ENCODE results near the gene THRB. TPM values are rescaled to one million over a fixed set of nuclear protein-coding genes. Genes with fewer than 3 reads are reported as not detected.

THRB gene
- total RNA-seq, 1 donor from 2014 or later = 3.1 TPM

DNA sequence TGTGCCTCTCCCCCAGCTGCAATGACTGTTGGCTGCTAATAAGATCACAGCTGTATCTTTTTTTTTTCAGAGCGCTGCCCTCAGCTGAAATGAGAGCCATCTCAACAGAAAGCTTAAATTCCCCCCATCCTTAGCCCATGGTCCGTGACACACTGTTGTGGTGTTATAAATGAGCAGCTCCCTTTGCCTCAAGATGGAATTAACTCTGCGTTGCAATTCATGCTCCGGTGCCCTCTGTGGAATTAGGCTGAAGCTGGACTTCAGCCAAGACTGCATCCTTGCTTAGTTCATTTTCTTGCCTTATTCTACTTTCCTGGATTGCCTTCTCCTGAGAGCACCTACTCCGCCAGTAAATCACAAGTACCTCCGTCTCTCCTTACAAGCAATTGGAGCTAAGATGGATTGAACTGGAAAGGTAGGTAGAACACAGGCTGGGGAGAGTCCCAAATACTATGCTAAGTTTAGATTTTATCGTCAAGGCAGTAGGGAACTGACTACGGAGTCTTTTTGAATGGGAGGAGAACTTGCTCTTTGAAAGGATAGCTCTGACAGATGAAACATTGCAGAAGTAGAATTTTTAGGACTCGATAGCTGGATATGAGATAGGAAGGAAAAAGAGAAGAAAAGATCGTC lies 39.0 kb upstream of the THRB start:
- H3K36me3 ChIP-seq (ENCODE audit: control insufficient read depth, insufficient read depth, low read length) = no peaks in the 10 kb centered on the region
- no peaks in the 10 kb centered on the region for H3K27me3 ChIP-seq (ENCODE audit: control insufficient read depth, insufficient read depth, low read length)
- peak; percentile 54 for DNase-seq (ENCODE audit: low read depth)
- TF ChIP-seq, protein P1, sequence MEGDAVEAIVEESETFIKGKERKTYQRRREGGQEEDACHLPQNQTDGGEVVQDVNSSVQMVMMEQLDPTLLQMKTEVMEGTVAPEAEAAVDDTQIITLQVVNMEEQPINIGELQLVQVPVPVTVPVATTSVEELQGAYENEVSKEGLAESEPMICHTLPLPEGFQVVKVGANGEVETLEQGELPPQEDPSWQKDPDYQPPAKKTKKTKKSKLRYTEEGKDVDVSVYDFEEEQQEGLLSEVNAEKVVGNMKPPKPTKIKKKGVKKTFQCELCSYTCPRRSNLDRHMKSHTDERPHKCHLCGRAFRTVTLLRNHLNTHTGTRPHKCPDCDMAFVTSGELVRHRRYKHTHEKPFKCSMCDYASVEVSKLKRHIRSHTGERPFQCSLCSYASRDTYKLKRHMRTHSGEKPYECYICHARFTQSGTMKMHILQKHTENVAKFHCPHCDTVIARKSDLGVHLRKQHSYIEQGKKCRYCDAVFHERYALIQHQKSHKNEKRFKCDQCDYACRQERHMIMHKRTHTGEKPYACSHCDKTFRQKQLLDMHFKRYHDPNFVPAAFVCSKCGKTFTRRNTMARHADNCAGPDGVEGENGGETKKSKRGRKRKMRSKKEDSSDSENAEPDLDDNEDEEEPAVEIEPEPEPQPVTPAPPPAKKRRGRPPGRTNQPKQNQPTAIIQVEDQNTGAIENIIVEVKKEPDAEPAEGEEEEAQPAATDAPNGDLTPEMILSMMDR (IDR thresholded peaks at IDR 0.05; ENCODE audit: insufficient read depth, low read length, poor library complexity, severe bottlenecking) = no peak
- no peak overlapping the region for H3K4me3 ChIP-seq (ENCODE audit: low read depth, low read length)

DNA sequence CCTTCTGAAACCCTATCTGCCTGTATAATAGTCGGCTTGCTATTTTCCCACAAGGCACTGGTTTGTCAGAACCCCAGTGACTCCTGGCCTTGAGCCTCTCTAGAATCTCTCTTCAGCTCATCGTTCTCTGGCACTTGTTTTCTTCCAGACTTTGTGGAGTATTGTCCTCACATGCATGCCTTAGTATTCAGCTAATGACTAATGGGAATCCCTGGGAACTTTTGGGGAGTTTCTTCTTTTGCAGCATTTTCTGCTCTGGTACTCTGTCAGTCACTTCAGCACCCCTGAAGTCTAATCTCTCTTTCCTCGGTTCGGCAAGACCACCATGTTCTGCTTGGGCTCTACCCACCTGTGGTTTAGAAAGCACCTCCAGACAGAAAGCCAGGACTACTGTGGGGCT lies 35.8 kb upstream of the THRB start:
- DNase-seq (ENCODE audit: low read depth) = no peak
- TF ChIP-seq, protein P1 (IDR thresholded peaks at IDR 0.05; ENCODE audit: insufficient read depth, low read length, poor library complexity, severe bottlenecking) = no peak
- H3K4me3 ChIP-seq (ENCODE audit: low read depth, low read length) = no peak overlapping the region
- H3K27me3 ChIP-seq (ENCODE audit: control insufficient read depth, insufficient read depth, low read length) = no peaks in the 10 kb centered on the region
- H3K36me3 ChIP-seq (ENCODE audit: control insufficient read depth, insufficient read depth, low read length) = no peaks in the 10 kb centered on the region

DNA sequence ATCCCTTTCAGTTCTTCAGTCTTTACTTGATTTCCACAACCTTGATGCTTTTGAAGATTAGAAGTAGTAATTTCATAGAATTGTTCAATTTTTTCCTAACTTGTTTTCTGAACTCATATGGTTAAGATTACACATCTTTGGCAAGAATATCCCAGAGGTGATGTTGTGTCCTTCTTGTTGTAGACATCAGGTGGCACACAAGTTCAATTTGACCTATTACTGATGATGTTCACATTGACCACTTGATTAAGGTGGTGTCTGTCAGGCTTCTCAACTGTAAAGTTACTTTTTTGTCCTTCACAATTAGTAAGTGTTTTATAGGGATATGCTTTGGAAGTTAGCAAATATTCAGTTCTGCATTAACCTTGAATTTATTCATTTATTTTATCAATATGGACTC lies 34.6 kb upstream of the THRB start:
- no peaks in the 10 kb centered on the region for H3K27me3 ChIP-seq (ENCODE audit: control insufficient read depth, insufficient read depth, low read length)
- TF ChIP-seq, protein P1 (IDR thresholded peaks at IDR 0.05; ENCODE audit: insufficient read depth, low read length, poor library complexity, severe bottlenecking) = no peak
- no peaks in the 10 kb centered on the region for H3K36me3 ChIP-seq (ENCODE audit: control insufficient read depth, insufficient read depth, low read length)
- DNase-seq (ENCODE audit: low read depth) = no peak
- no peak overlapping the region for H3K4me3 ChIP-seq (ENCODE audit: low read depth, low read length)

DNA sequence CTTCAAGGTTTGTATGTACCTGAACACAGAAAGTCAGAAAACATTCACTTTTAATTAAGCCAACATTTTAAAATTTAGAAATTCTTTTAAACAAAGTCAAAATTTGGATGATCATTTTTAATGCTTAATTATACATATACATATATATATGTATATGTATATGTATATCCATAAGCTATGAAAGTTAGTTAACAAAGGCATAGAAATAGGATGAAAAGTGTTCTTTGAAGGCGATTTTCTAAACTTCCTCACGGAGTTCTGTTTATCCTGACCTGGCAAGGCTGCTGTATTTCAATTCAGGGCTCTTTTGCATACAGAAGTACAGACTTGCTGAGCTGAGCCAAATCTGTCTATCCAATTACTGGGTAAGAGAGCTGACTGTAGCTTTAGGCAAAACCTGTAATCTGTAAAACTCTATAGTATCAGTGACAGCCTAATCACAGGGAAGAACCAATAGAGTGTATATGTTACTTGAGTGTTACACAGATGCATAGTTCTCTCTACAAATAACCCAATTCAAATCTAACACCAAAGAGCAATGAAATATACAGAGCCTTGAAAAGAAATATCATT lies 32.1 kb upstream of the THRB start:
- Histone ChIP-seq H3K36me3 (ENCODE audit: control insufficient read depth, insufficient read depth, low read length) (no peaks in the 10 kb centered on the region), H3K4me3 (ENCODE audit: low read depth, low read length) (no peak overlapping the region), H3K27me3 (ENCODE audit: control insufficient read depth, insufficient read depth, low read length) (no peaks in the 10 kb centered on the region)
- no peak for DNase-seq (ENCODE audit: low read depth)
- TF ChIP-seq, protein P1 (IDR thresholded peaks at IDR 0.05; ENCODE audit: insufficient read depth, low read length, poor library complexity, severe bottlenecking) = no peak

DNA sequence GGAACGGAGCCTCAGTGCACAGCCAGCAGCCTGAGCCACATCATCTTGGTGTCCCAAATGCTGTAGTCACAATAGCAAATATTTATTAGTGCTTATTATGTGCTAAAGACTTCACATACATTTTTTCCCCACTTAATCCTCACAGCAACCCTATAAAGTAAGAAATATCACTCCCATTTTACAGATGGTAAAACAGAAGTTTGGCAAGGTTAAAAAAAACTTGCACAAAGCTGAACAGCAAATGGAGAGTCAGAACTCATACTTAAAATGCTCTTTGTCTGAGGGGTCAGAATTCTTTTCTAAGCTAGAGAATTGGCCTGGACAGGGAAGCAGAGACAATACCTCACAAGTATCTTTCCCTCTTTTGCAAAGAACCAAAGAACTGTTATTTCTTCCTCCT lies 30.9 kb upstream of the THRB start:
- Histone ChIP-seq H3K36me3 (ENCODE audit: control insufficient read depth, insufficient read depth, low read length) (no peaks in the 10 kb centered on the region), H3K27me3 (ENCODE audit: control insufficient read depth, insufficient read depth, low read length) (no peaks in the 10 kb centered on the region), H3K4me3 (ENCODE audit: low read depth, low read length) (no peak overlapping the region)
- DNase-seq (ENCODE audit: low read depth) = no peak
- TF ChIP-seq, protein P1 (IDR thresholded peaks at IDR 0.05; ENCODE audit: insufficient read depth, low read length, poor library complexity, severe bottlenecking) = no peak

DNA sequence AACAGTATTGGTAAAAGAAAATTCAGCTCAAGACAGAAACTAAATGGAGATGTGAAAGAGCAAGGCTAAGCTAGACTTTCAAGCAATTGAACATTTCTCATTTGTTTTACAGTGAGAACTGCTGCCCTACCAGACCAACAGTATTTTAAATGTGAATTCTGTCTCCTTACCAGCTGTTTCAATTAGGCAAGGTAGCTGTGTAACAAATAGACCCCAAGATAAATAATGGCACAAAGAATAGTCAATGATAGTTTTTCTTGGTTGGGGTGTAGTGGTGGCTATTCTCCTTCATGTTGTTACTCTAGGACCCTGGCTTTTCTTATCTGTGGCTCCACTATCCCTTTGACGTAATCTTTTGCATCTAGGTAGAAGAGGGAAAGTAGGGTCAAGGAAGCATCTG lies 30.4 kb upstream of the THRB start:
- H3K36me3 ChIP-seq (ENCODE audit: control insufficient read depth, insufficient read depth, low read length) = no peaks in the 10 kb centered on the region
- no peak for DNase-seq (ENCODE audit: low read depth)
- no peak overlapping the region for H3K4me3 ChIP-seq (ENCODE audit: low read depth, low read length)
- TF ChIP-seq, protein P1 (IDR thresholded peaks at IDR 0.05; ENCODE audit: insufficient read depth, low read length, poor library complexity, severe bottlenecking) = no peak
- H3K27me3 ChIP-seq (ENCODE audit: control insufficient read depth, insufficient read depth, low read length) = no peaks in the 10 kb centered on the region
